IMR-90 (cell line): ENCODE measurements around the gene PRSS53. TPM values are rescaled to one million over a fixed set of nuclear protein-coding genes. Genes with fewer than 3 reads are reported as not detected.

ENCODE experiments used
- ATAC-seq: fragments of 200-7000 bp; cut with Tn5 transposase; 2 replicates; pipeline ENCODE4 v1.9.1; 2020; ENCODE audit warnings: low read depth, mild to moderate bottlenecking, moderate library complexity
- BruUV-seq: library from RNA; stranded (reverse); fragments of 400-500 nt; replicated peaks from 2 replicates; lab custom pipeline; 2021; lab: Mats Ljungman, UMichigan
- CTCF ChIA-PET: fragments of 300-600 bp; formaldehyde crosslinking; extraction: SDS; loops from one replicate; lab custom pipeline; 2021; ENCODE audit warnings: antibody characterized with exemption; lab: Yijun Ruan, JAX
- POLR2A ChIA-PET: fragments of 300-600 bp; sonication (Branson Sonifier 250); formaldehyde crosslinking; loops from one replicate; lab custom pipeline; 2022; ENCODE audit warnings: antibody characterized with exemption; ENCODE audit not compliant: unreplicated experiment; lab: Charles Lee
- DNase-seq: peaks from one replicate; pipeline ENCODE4 v3.0.0; 2013
- H2AFZ ChIP-seq: replicated peaks from 2 replicates; pipeline ENCODE3; 2013; ENCODE audit warnings: low read length, mild to moderate bottlenecking; ENCODE audit not compliant: poor library complexity
- H2AK5ac ChIP-seq: 2 replicates; pipeline ENCODE4 v1.6.1; 2013; ENCODE audit warnings: low read depth, low read length, inconsistent platforms
- H2AK9ac ChIP-seq: replicated peaks from 2 replicates; pipeline ENCODE3; 2013; ENCODE audit warnings: mild to moderate bottlenecking, low read depth, low read length, moderate library complexity; ENCODE audit not compliant: poor library complexity
- H2BK120ac ChIP-seq: 2 replicates; pipeline ENCODE4 v1.6.1; 2013; ENCODE audit warnings: low read depth, low read length, inconsistent platforms
- H2BK15ac ChIP-seq: 3 replicates; pipeline ENCODE4 v1.6.1; 2013; ENCODE audit warnings: low read depth, low read length, inconsistent platforms
- H2BK20ac ChIP-seq: 2 replicates; pipeline ENCODE4 v1.6.1; 2013; ENCODE audit warnings: low read depth, mild to moderate bottlenecking, inconsistent platforms, low read length, moderate library complexity
- H2BK5ac ChIP-seq: 2 replicates; pipeline ENCODE4 v1.6.1; 2013; ENCODE audit warnings: mild to moderate bottlenecking, low read depth, low read length, inconsistent platforms; ENCODE audit not compliant: poor library complexity, severe bottlenecking
- H3K14ac ChIP-seq: replicated peaks from 2 replicates; pipeline ENCODE4 v1.6.1; 2013; ENCODE audit warnings: low read depth, low read length, inconsistent platforms
- H3K18ac ChIP-seq: 2 replicates; pipeline ENCODE4 v1.6.1; 2013; ENCODE audit warnings: low read depth, low read length, control low read depth
- H3K23ac ChIP-seq: 2 replicates; pipeline ENCODE4 v1.6.1; 2013; ENCODE audit warnings: low read depth, low read length, inconsistent platforms
- H3K27ac ChIP-seq: 2 replicates; pipeline ENCODE4 v1.5.1; 2013; ENCODE audit warnings: mild to moderate bottlenecking, control low read depth, low read length; ENCODE audit not compliant: insufficient read depth
- H3K27me3 ChIP-seq: 2 replicates; pipeline ENCODE4 v1.6.1; 2013; ENCODE audit warnings: low read length; ENCODE audit not compliant: control insufficient read depth, insufficient read depth
- H3K36me3 ChIP-seq: 2 replicates; pipeline ENCODE4 v1.6.1; 2013; ENCODE audit warnings: low read length, mixed read lengths; ENCODE audit not compliant: control insufficient read depth, insufficient read depth
- H3K4ac ChIP-seq: 2 replicates; pipeline ENCODE4 v1.6.1; 2013; ENCODE audit warnings: low read depth, low read length, inconsistent platforms
- H3K4me1 ChIP-seq: 2 replicates; pipeline ENCODE4 v1.6.1; 2013; ENCODE audit warnings: low read length, mixed read lengths; ENCODE audit not compliant: control insufficient read depth, insufficient read depth
- H3K4me2 ChIP-seq: 2 replicates; pipeline ENCODE4 v1.6.1; 2013; ENCODE audit warnings: low read depth, mild to moderate bottlenecking, control low read depth, low read length, moderate library complexity
- H3K4me3 ChIP-seq: 2 replicates; pipeline ENCODE4 v1.5.1; 2013; ENCODE audit warnings: low read depth, mild to moderate bottlenecking, control low read depth, low read length, moderate library complexity; ENCODE audit not compliant: insufficient read depth
- H3K56ac ChIP-seq: 2 replicates; pipeline ENCODE4 v1.6.1; 2013; ENCODE audit warnings: low read length, inconsistent platforms; ENCODE audit not compliant: insufficient read depth; ENCODE audit errors: extremely low read depth
- H3K79me1 ChIP-seq, 2 experiments: 2 replicates each; pipeline ENCODE4 v1.6.1; 2013; ENCODE audit warnings: low read length in 2 of 2, inconsistent platforms in 1 of 2, low read depth in 1 of 2
- H3K9ac ChIP-seq: 2 replicates; pipeline ENCODE4 v1.6.1; 2013; ENCODE audit warnings: low read depth, low read length, control low read depth
- H3K9me1 ChIP-seq: 2 replicates; pipeline ENCODE4 v1.6.1; 2013; ENCODE audit warnings: low read length, inconsistent platforms; ENCODE audit not compliant: insufficient read depth
- H3K9me3 ChIP-seq: 2 replicates; pipeline ENCODE4 v1.6.1; 2013; ENCODE audit warnings: low read length; ENCODE audit not compliant: control insufficient read depth, insufficient read depth
- H4K20me1 ChIP-seq: 2 replicates; pipeline ENCODE4 v1.6.1; 2013; ENCODE audit warnings: low read length, inconsistent platforms; ENCODE audit not compliant: insufficient read depth
- H4K5ac ChIP-seq: 2 replicates; pipeline ENCODE4 v1.6.1; 2013; ENCODE audit warnings: mild to moderate bottlenecking, low read depth, low read length, control low read depth
- H4K8ac ChIP-seq, 2 experiments: 2 replicates each; pipeline ENCODE4 v1.6.1; 2013; ENCODE audit warnings: low read depth in 2 of 2, low read length in 2 of 2, control low read depth in 1 of 2, inconsistent platforms in 1 of 2
- H4K91ac ChIP-seq: 2 replicates; pipeline ENCODE4 v1.6.1; 2013; ENCODE audit warnings: low read depth, low read length, inconsistent platforms; ENCODE audit not compliant: insufficient read depth
- BHLHE40 ChIP-seq: fragments of 150-350 bp; IDR thresholded peaks from 2 replicates; pipeline ENCODE4 v1.6.1; 2016; ENCODE audit warnings: mild to moderate bottlenecking, low read depth, low read length
- CHD1 ChIP-seq: IDR thresholded peaks from 2 replicates; pipeline ENCODE4 v1.6.1; 2012; ENCODE audit warnings: low read depth, low read length, improper control_type of control experiment
- CTCF ChIP-seq: conservative IDR thresholded peaks from 2 replicates; pipeline ENCODE4 v1.5.1; 2012; ENCODE audit warnings: mild to moderate bottlenecking, low read depth, low read length, improper control_type of control experiment
- MAFK ChIP-seq: IDR thresholded peaks from 2 replicates; pipeline ENCODE4 v1.6.1; 2012; ENCODE audit warnings: low read depth, low read length, improper control_type of control experiment
- MXI1 ChIP-seq: IDR thresholded peaks from 2 replicates; pipeline ENCODE4 v1.6.1; 2012; ENCODE audit warnings: low read depth, mild to moderate bottlenecking, low read length, moderate library complexity, borderline replicate concordance
- RCOR1 ChIP-seq: IDR thresholded peaks from 2 replicates; pipeline ENCODE4 v1.6.1; 2012; ENCODE audit warnings: mild to moderate bottlenecking, low read length, improper control_type of control experiment; ENCODE audit not compliant: insufficient replicate concordance
- RFX5 ChIP-seq: IDR thresholded peaks from 2 replicates; pipeline ENCODE4 v1.8.0; 2012; ENCODE audit warnings: low read depth, mild to moderate bottlenecking, low read length, moderate library complexity
- SMC3 ChIP-seq: fragments of 150-350 bp; IDR thresholded peaks from 2 replicates; pipeline ENCODE4 v1.6.1; 2016; ENCODE audit warnings: low read depth, mild to moderate bottlenecking, antibody characterized with exemption, low read length, moderate library complexity
- WGBS, 2 experiments: methylation state at CpG; one replicate each; pipeline versions ENCODE4 v1.1.5 to v1.1.7; 2013; ENCODE audit warnings: missing lambda C conversion rate in 2 of 2; ENCODE audit not compliant: insufficient read length in 1 of 2; ENCODE audit errors: extremely low coverage in 2 of 2; 5-methylcytosine and 5-hydroxymethylcytosine counted together
- dilution Hi-C: fragments of 300-500 bp; cut with HindIII; formaldehyde crosslinking; loops from one replicate; pipeline ENCODE4 v1.14.3; 2018; ENCODE audit warnings: low sequenced_read_pairs; ENCODE audit not compliant: unreplicated experiment
- in situ Hi-C: fragments of 300-500 bp; cut with MboI; formaldehyde crosslinking; loops from 3 replicates; pipeline ENCODE4 v1.14.3; 2019; ENCODE audit warnings: low sequenced_read_pairs, inconsistent platforms, mixed read lengths
- intact Hi-C: fragments of 100-400 bp; cut with micrococcal nuclease; formaldehyde crosslinking; loops from 2 replicates; pipeline ENCODE4 v1.10.0; 2022
- polyA plus RNA-seq, 3 experiments: library from polyadenylated mRNA; depleted of rRNA; stranded (reverse); fragments of >200 nt; gene quantifications; 2 replicates each; pipeline ENCODE4 v1.2.3, GENCODE V29; 2012; ENCODE audit warnings: low replicate concordance in 1 of 3
- total RNA-seq: library from RNA; depleted of rRNA; stranded (reverse); fragments of >200 nt; gene quantifications from 2 replicates; pipeline ENCODE4 v1.2.3, GENCODE V29; 2012

Gene PRSS53
- total and polyA plus RNA-seq, 2 of the 4 experiments (the other 2 are of a cell fraction): 0.72 to 5.9 TPM

GRCh38 chr16:31076319-31076718, 12.4 kb downstream of the PRSS53 start:
- dilution Hi-C loops: no loop called here

More at GRCh38 chr16:31076319-31076718, 12.4 kb downstream of the PRSS53 start:
- in situ Hi-C loops (loop anchor here (10.0 kb wide), 1 partner anchor 388 kb away; no protein-coding TSS in a partner anchor), intact Hi-C loops (loop anchor here (10.0 kb wide), 1 partner anchor 122 kb away; the partner anchor contains the start of gene SETD1A)
- TF ChIP-seq MXI1 (no peak), CHD1 (no peak), CTCF (no peak), RCOR1 (no peak), RFX5 (no peak), BHLHE40 (no peak), MAFK (no peak), SMC3 (no peak)
- H3K23ac ChIP-seq: no peak overlapping the region
- H3K27ac ChIP-seq: no peak overlapping the region
- H3K56ac ChIP-seq: no peak overlapping the region
- H3K79me1 ChIP-seq: peaks cover 16 to 65% of the 10 kb centered on the region in 2 experiments
- H4K8ac ChIP-seq: no peak overlapping the region
- no peak overlapping the region for H3K9ac ChIP-seq
- no peak overlapping the region for H3K14ac ChIP-seq
- ATAC-seq (no peak), DNase-seq (no peak)
- no peak overlapping the region for H3K4ac ChIP-seq
- H3K18ac ChIP-seq: no peak overlapping the region
- H4K20me1 ChIP-seq: peaks cover 5% of the 10 kb centered on the region; the same call in 1 of the 2 replicates
- no peak overlapping the region for H2AK9ac ChIP-seq
- no peak overlapping the region for H3K4me3 ChIP-seq
- H2AFZ ChIP-seq: no peak overlapping the region
- no peak overlapping the region for H4K5ac ChIP-seq
- ChIA-PET POLR2A (no interaction called here), CTCF (no interaction called here)
- H2AK5ac ChIP-seq: no peak overlapping the region
- no peaks in the 10 kb centered on the region for H3K27me3 ChIP-seq
- no peaks in the 10 kb centered on the region for H3K9me1 ChIP-seq
- no peaks in the 10 kb centered on the region for H3K9me3 ChIP-seq
- H4K91ac ChIP-seq: no peak overlapping the region
- no peak overlapping the region for H2BK5ac ChIP-seq
- H3K4me1 ChIP-seq: peaks cover 6% of the 10 kb centered on the region
- BruUV-seq: no TSS peak
- no peak overlapping the region for H2BK15ac ChIP-seq
- H2BK20ac ChIP-seq: no peak overlapping the region
- 66% methylated on average over 5 of the region's 16 CpGs; no CpG with 5 or more reads in 1 of the 2 experiments for WGBS, 2 experiments
- no peak overlapping the region for H2BK120ac ChIP-seq
- no peak overlapping the region for H3K4me2 ChIP-seq
- peaks cover 50% of the 10 kb centered on the region for H3K36me3 ChIP-seq
